GM18873 (cell line): ENCODE measurements around the gene TUBA4B.
"Not testable (repeated sequence)": the region's sequence is repeated elsewhere in the genome, so short reads cannot be mapped to it uniquely, and the experiment has no call there.

ENCODE experiments used
- ATAC-seq: cut with Tn5 transposase; IDR thresholded peaks from one replicate; pipeline ENCODE4 v1.9.1; 2021; ENCODE audit warnings: mild to moderate bottlenecking, moderate library complexity, moderate number of reproducible peaks; ENCODE audit not compliant: unreplicated experiment, low FRiP score

Gene TUBA4B

GRCh38 chr2:219272356-219272755 lies 19.3 kb downstream of the TUBA4B start:
- no peak for ATAC-seq

GRCh38 chr2:219272995-219273394 lies 20.0 kb downstream of the TUBA4B start:
- ATAC-seq = no peak

- no peak for ATAC-seq
These were observed 20.9 kb downstream of the TUBA4B start for GRCh38 chr2:219273937-219274336.

- no peak for ATAC-seq
These were observed 21.4 kb downstream of the TUBA4B start for GRCh38 chr2:219274361-219274921.

- peak; percentile 29 for ATAC-seq
These were observed 24.9 kb downstream of the TUBA4B start for GRCh38 chr2:219277703-219278654.

GRCh38 chr2:219278655-219279150 lies 25.7 kb downstream of the TUBA4B start:
- ATAC-seq = no peak

GRCh38 chr2:219279151-219279915 lies 26.3 kb downstream of the TUBA4B start, which contains the start of gene DNAJB2:
Gene DNAJB2 (plus strand): TSS chr2:219279366. CDS start chr2:219279834, 468 bp downstream.
- peak; percentile 83 for ATAC-seq

GRCh38 chr2:219279916-219280516 lies 27.0 kb downstream of the TUBA4B start:
- no peak for ATAC-seq

GRCh38 chr2:219280651-219281050 lies 27.6 kb downstream of the TUBA4B start:
- ATAC-seq = no peak

- no peak for ATAC-seq
These were observed 28.5 kb downstream of the TUBA4B start for GRCh38 chr2:219281588-219281987.

- ATAC-seq = no peak
These were observed 29.3 kb downstream of the TUBA4B start for GRCh38 chr2:219282375-219282774.

GRCh38 chr2:219282943-219283581 lies 30.0 kb downstream of the TUBA4B start:
- no peak for ATAC-seq

- no peak for ATAC-seq
These were observed 31.7 kb downstream of the TUBA4B start for GRCh38 chr2:219284501-219285372.

- ATAC-seq = no peak
These were observed 32.3 kb downstream of the TUBA4B start for GRCh38 chr2:219285373-219285735.

- ATAC-seq = no peak
These were observed 32.9 kb downstream of the TUBA4B start for GRCh38 chr2:219285894-219286425.

- no peak for ATAC-seq
These were observed 33.5 kb downstream of the TUBA4B start for GRCh38 chr2:219286436-219287115.

GRCh38 chr2:219287116-219287440 lies 34.0 kb downstream of the TUBA4B start:
- ATAC-seq = not testable (repeated sequence)

- no peak for ATAC-seq
These were observed 34.7 kb downstream of the TUBA4B start for GRCh38 chr2:219287580-219288265.
